HepG2 (cell line): ENCODE results near the gene RNASE8. TPM values are rescaled to one million over a fixed set of nuclear protein-coding genes. Genes with fewer than 3 reads are reported as not detected.

Source experiments
- ARNT2 ChIP-seq: sonication (generic); formaldehyde crosslinking; IDR thresholded peaks from 2 replicates; pipeline ENCODE4 v1.8.0; 2022; ENCODE audit warnings: mild to moderate bottlenecking, low read depth, missing genetic modification reagents, moderate library complexity
- BORCS8-MEF2B ChIP-seq: sonication (generic); formaldehyde crosslinking; IDR thresholded peaks from 2 replicates; pipeline ENCODE4 v1.8.0; 2022; ENCODE audit warnings: mild to moderate bottlenecking, missing genetic modification reagents
- KDM5B ChIP-seq: sonication (generic); formaldehyde crosslinking; IDR thresholded peaks from 2 replicates; pipeline ENCODE4 v1.4.0; 2020; ENCODE audit warnings: missing genetic modification reagents, mild to moderate bottlenecking, borderline replicate concordance
- KLF6 ChIP-seq: IDR thresholded peaks from 2 replicates; pipeline ENCODE4 v1.8.0; 2016; ENCODE audit warnings: missing biosample characterization, missing genetic modification reagents
- MAFK ChIP-seq, 2 experiments: IDR thresholded peaks in 1 of 2; conservative IDR thresholded peaks in 1 of 2; 2 replicates each; pipeline ENCODE4 v1.6.1; 2011; ENCODE audit warnings: improper control_type of control experiment in 2 of 2, low read length in 2 of 2
- MED1 ChIP-seq: sonication (generic); formaldehyde crosslinking; IDR thresholded peaks from 2 replicates; pipeline ENCODE4 v1.4.0; 2020; ENCODE audit warnings: missing genetic modification reagents
- PPARG ChIP-seq: conservative IDR thresholded peaks from 2 replicates; pipeline ENCODE4 v1.6.1; 2016; ENCODE audit warnings: missing biosample characterization, missing genetic modification reagents
- SAP130 ChIP-seq: IDR thresholded peaks from 2 replicates; pipeline ENCODE4 v1.6.1; 2016; ENCODE audit warnings: low read depth
- TCF7 ChIP-seq: sonication (generic); IDR thresholded peaks from 2 replicates; pipeline ENCODE4 v1.6.1; 2016; ENCODE audit warnings: antibody characterized with exemption, low read depth
- XRCC5 ChIP-seq: fragments of 200-400 bp; formaldehyde crosslinking; optimal IDR thresholded peaks from 2 replicates; pipeline ENCODE3; 2017; ENCODE audit warnings: mild to moderate bottlenecking, low read length
- ZFP62 ChIP-seq: sonication (generic); formaldehyde crosslinking; IDR thresholded peaks from 2 replicates; pipeline ENCODE4 v1.4.0; 2020; ENCODE audit warnings: missing genetic modification reagents
- ZIK1 ChIP-seq: sonication (generic); formaldehyde crosslinking; IDR thresholded peaks from 2 replicates; pipeline ENCODE4 v1.5.0; 2020; ENCODE audit warnings: mild to moderate bottlenecking, low read depth, missing genetic modification reagents, borderline replicate concordance
- ZNF264 ChIP-seq: sonication (generic); formaldehyde crosslinking; IDR thresholded peaks from 2 replicates; pipeline ENCODE4 v1.4.0; 2020; ENCODE audit warnings: missing genetic modification reagents
- ZNF773 ChIP-seq: sonication (generic); formaldehyde crosslinking; IDR thresholded peaks from 2 replicates; pipeline ENCODE4 v1.4.0; 2020; ENCODE audit warnings: missing genetic modification reagents, borderline replicate concordance
- ZSCAN29 ChIP-seq: sonication (generic); formaldehyde crosslinking; conservative IDR thresholded peaks from 2 replicates; pipeline ENCODE4 v1.4.0; 2020; ENCODE audit warnings: mild to moderate bottlenecking, missing genetic modification reagents
- ZSCAN31 ChIP-seq: sonication (generic); formaldehyde crosslinking; IDR thresholded peaks from 2 replicates; pipeline ENCODE4 v1.5.0; 2020; ENCODE audit warnings: low read depth, mild to moderate bottlenecking, missing genetic modification reagents
- polyA plus RNA-seq, 8 experiments: library from polyadenylated mRNA; depleted of rRNA in 3 of 8; stranded (reverse) in 7 of 8; unstranded in 1 of 8; fragments of >200 nt; fragmentation: Illumina TruSeq in 4 of 8; extraction: Trizol in 4 of 8; gene quantifications; 2 replicates each; pipeline versions ENCODE4 v1.2.1 to v1.2.3, GENCODE V29; 2011 to 2016; ENCODE audit warnings: low read depth in 4 of 8, missing spikeins in 1 of 8, mixed read lengths in 1 of 8; ENCODE audit not compliant: insufficient read depth in 1 of 8
- total RNA-seq, 5 experiments: library from RNA; depleted of rRNA; stranded (reverse); fragments of >200 nt; fragmentation: Illumina TruSeq; extraction: Trizol; gene quantifications; 2 replicates each; pipeline ENCODE4 v1.2.3, GENCODE V29; 2016; ENCODE audit warnings: low read depth in 1 of 5
- TF ChIP-seq, protein P1 (sequence below): sonication (generic); formaldehyde crosslinking; IDR thresholded peaks from 2 replicates; pipeline ENCODE4 v1.5.0; 2020; ENCODE audit warnings: missing genetic modification reagents, mild to moderate bottlenecking, borderline replicate concordance
- TF ChIP-seq, protein P2 (sequence below): sonication (generic); formaldehyde crosslinking; IDR thresholded peaks from 2 replicates; pipeline ENCODE4 v1.4.0; 2020; ENCODE audit warnings: missing genetic modification reagents
- TF ChIP-seq, protein P3 (sequence below): sonication (generic); formaldehyde crosslinking; IDR thresholded peaks from 2 replicates; pipeline ENCODE4 v1.4.0; 2020; ENCODE audit warnings: missing genetic modification reagents
- TF ChIP-seq, protein P4 (sequence below): sonication (generic); formaldehyde crosslinking; IDR thresholded peaks from 2 replicates; pipeline ENCODE4 v1.8.0; 2022; ENCODE audit warnings: mild to moderate bottlenecking, missing genetic modification reagents, borderline replicate concordance
- TF ChIP-seq, protein P5 (sequence below): IDR thresholded peaks from 2 replicates; pipeline ENCODE4 v1.6.1; 2016; ENCODE audit warnings: mild to moderate bottlenecking, missing biosample characterization, missing genetic modification reagents

RNASE8 gene
- total and polyA plus RNA-seq, 2 of the 13 experiments (the other 11 are each of a cell fraction or from before 2014, with no cell fraction given) = not detected

DNA sequence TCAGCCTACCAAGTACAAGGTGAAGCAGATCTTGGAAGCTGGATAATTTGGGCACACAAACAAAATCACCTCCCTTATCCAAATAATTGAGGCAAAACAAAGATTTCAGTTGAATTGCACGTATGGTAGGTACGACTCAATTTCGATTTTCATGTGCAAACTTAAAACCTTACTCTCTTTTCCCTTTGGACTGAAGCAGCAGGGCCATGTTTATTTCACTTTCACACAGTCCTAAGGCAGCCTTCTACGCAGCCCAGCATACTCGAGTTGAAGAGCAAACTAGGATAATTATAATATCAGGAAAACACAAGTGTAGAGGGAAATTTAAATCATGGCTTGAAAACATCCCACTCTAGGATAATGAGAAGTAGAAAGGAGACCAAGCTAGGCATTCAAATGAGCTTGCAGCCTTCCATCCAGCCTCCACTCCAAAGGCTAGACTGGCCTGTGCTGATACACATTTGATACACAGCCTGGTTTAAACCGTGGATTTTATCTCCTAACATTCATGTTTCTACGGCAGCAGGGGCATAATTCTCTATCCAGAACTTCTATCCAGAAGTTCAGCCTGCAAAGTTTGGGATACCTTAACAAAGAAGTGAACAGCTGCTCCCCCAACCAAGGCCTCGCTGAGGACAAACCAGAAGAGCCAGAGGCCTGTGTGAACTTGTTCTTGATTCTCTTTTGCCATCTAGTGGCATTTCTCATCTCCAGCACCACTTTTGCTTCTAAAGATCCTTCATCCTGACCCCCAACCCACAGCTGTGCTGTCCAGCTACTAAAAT is 17.8 kb upstream of the RNASE8 start (continued):
- TF ChIP-seq, protein P1, sequence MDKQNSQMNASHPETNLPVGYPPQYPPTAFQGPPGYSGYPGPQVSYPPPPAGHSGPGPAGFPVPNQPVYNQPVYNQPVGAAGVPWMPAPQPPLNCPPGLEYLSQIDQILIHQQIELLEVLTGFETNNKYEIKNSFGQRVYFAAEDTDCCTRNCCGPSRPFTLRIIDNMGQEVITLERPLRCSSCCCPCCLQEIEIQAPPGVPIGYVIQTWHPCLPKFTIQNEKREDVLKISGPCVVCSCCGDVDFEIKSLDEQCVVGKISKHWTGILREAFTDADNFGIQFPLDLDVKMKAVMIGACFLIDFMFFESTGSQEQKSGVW (CRISPR knock-in tag) = no peak
- TF ChIP-seq ZSCAN31 (CRISPR knock-in tag) (0 out of 2 replicates have a peak, but pooled peaks have one; percentile 21), PPARG (peak; percentile 45; the same call in 1 of the 2 replicates), TCF7 (peak; percentile 8; the same call in 1 of the 2 replicates), ARNT2 (CRISPR knock-in tag) (no peak), MED1 (CRISPR knock-in tag) (peak; percentile 35; the same call in 1 of the 2 replicates), ZIK1 (CRISPR knock-in tag) (no peak), ZNF264 (CRISPR knock-in tag) (no peak), ZNF773 (CRISPR knock-in tag) (no peak), KDM5B (CRISPR knock-in tag) (0 out of 2 replicates have a peak, but pooled peaks have one; percentile 23), KLF6 (0 out of 2 replicates have a peak, but pooled peaks have one; percentile 43), XRCC5 (peak; percentile 53), ZSCAN29 (CRISPR knock-in tag) (no peak), MAFK (conservative IDR thresholded peaks at IDR 0.05 in 1 of 2, IDR thresholded peaks at IDR 0.05 in 1 of 2; ENCODE audit: low read length in 2 of 2) (no peak), BORCS8-MEF2B (CRISPR knock-in tag) (no peak), SAP130 (CRISPR knock-in tag) (no peak; the same call in 1 of the 2 replicates), ZFP62 (no peak)
- TF ChIP-seq, protein P2, sequence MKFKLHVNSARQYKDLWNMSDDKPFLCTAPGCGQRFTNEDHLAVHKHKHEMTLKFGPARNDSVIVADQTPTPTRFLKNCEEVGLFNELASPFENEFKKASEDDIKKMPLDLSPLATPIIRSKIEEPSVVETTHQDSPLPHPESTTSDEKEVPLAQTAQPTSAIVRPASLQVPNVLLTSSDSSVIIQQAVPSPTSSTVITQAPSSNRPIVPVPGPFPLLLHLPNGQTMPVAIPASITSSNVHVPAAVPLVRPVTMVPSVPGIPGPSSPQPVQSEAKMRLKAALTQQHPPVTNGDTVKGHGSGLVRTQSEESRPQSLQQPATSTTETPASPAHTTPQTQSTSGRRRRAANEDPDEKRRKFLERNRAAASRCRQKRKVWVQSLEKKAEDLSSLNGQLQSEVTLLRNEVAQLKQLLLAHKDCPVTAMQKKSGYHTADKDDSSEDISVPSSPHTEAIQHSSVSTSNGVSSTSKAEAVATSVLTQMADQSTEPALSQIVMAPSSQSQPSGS (CRISPR knock-in tag) = peak; percentile 9; the same call in 1 of the 2 replicates
- TF ChIP-seq, protein P3, sequence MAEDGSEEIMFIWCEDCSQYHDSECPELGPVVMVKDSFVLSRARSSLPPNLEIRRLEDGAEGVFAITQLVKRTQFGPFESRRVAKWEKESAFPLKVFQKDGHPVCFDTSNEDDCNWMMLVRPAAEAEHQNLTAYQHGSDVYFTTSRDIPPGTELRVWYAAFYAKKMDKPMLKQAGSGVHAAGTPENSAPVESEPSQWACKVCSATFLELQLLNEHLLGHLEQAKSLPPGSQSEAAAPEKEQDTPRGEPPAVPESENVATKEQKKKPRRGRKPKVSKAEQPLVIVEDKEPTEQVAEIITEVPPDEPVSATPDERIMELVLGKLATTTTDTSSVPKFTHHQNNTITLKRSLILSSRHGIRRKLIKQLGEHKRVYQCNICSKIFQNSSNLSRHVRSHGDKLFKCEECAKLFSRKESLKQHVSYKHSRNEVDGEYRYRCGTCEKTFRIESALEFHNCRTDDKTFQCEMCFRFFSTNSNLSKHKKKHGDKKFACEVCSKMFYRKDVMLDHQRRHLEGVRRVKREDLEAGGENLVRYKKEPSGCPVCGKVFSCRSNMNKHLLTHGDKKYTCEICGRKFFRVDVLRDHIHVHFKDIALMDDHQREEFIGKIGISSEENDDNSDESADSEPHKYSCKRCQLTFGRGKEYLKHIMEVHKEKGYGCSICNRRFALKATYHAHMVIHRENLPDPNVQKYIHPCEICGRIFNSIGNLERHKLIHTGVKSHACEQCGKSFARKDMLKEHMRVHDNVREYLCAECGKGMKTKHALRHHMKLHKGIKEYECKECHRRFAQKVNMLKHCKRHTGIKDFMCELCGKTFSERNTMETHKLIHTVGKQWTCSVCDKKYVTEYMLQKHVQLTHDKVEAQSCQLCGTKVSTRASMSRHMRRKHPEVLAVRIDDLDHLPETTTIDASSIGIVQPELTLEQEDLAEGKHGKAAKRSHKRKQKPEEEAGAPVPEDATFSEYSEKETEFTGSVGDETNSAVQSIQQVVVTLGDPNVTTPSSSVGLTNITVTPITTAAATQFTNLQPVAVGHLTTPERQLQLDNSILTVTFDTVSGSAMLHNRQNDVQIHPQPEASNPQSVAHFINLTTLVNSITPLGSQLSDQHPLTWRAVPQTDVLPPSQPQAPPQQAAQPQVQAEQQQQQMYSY (CRISPR knock-in tag) = no peak
- TF ChIP-seq, protein P4, sequence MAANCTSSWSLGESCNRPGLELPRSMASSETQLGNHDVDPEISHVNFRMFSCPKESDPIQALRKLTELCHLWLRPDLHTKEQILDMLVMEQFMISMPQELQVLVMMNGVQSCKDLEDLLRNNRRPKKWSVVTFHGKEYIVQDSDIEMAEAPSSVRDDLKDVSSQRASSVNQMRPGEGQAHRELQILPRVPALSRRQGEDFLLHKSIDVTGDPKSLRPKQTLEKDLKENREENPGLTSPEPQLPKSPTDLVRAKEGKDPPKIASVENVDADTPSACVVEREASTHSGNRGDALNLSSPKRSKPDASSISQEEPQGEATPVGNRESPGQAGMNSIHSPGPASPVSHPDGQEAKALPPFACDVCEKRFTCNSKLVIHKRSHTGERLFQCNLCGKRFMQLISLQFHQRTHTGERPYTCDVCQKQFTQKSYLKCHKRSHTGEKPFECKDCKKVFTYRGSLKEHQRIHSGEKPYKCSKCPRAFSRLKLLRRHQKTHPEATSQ = no peak
- TF ChIP-seq, protein P5, sequence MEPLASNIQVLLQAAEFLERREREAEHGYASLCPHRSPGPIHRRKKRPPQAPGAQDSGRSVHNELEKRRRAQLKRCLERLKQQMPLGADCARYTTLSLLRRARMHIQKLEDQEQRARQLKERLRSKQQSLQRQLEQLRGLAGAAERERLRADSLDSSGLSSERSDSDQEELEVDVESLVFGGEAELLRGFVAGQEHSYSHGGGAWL = no peak
